Omental fat pad (tissue), 4 donors: ENCODE measurements around the gene TBC1D32. TPM values are rescaled to one million over a fixed set of nuclear protein-coding genes. Genes with fewer than 3 reads are reported as not detected.
"Not testable (repeated sequence)": the region's sequence is repeated elsewhere in the genome, so short reads cannot be mapped to it uniquely, and the experiment has no call there.

Experiments used
- ATAC-seq: fragments of 150-250 bp; one replicate; pipeline ENCODE4 v1.9.1; 2016; ENCODE audit warnings: mild to moderate bottlenecking, moderate library complexity; ENCODE audit not compliant: low FRiP score
- DNase-seq: peaks from one replicate; pipeline ENCODE4 v3.0.0-alpha.2; 2019; ENCODE audit warnings: low spot score
- CTCF ChIP-seq, 3 donors: fragments of 450-650 bp; IDR thresholded peaks; one replicate each; pipeline ENCODE4 v1.5.1; 2016 to 2017; ENCODE audit warnings: antibody characterized with exemption in 3 of 3, mild to moderate bottlenecking in 3 of 3, moderate library complexity in 2 of 3
- total RNA-seq, 4 donors: library from RNA; depleted of rRNA; stranded (reverse); fragments of >200 nt; gene quantifications; one replicate each; pipeline ENCODE4 v1.1.0, GENCODE V29; 2016

TBC1D32 gene
- total RNA-seq, 4 donors from 2014 or later = 4.6 to 11.4 (median 7.4) TPM

- ATAC-seq = no peak
- TF ChIP-seq CTCF (IDR thresholded peaks at IDR 0.05) = no peak
- DNase-seq = no peak
Measured at GRCh38 chr6:121339639-121340226, 5.5 kb upstream of the TBC1D32 start.

- DNase-seq = no peak
- no peak for TF ChIP-seq CTCF (IDR thresholded peaks at IDR 0.05)
- no peak for ATAC-seq
Measured at GRCh38 chr6:121338956-121339355, 4.7 kb upstream of the TBC1D32 start.

GRCh38 chr6:121338366-121338765 is 4.1 kb upstream of the TBC1D32 start:
- no peak for TF ChIP-seq CTCF (IDR thresholded peaks at IDR 0.05)
- ATAC-seq = no peak
- no peak for DNase-seq

- no peak for TF ChIP-seq CTCF (IDR thresholded peaks at IDR 0.05)
- ATAC-seq (no peak), DNase-seq (no peak)
Measured at GRCh38 chr6:121335087-121336008, 1.1 kb upstream of the TBC1D32 start.

- ATAC-seq, DNase-seq: not testable (repeated sequence)
Measured at GRCh38 chr6:121333694-121334093, 586 bp downstream of the TBC1D32 start.

- no peak for TF ChIP-seq CTCF (IDR thresholded peaks at IDR 0.05)
- DNase-seq (no peak), ATAC-seq (no peak)
Measured at GRCh38 chr6:121333196-121333595, 1.1 kb downstream of the TBC1D32 start.

GRCh38 chr6:121330516-121330915 is 3.8 kb downstream of the TBC1D32 start:
- no peak for ATAC-seq
- DNase-seq = no peak
- no peak for TF ChIP-seq CTCF (IDR thresholded peaks at IDR 0.05)
